GM21576 (cell line): ENCODE measurements around the gene SLC30A1.

Source experiments
- ATAC-seq: cut with Tn5 transposase; IDR thresholded peaks from one replicate; pipeline ENCODE4 v1.9.1; 2021; ENCODE audit warnings: mild to moderate bottlenecking, moderate library complexity; ENCODE audit not compliant: unreplicated experiment

Gene SLC30A1

DNA sequence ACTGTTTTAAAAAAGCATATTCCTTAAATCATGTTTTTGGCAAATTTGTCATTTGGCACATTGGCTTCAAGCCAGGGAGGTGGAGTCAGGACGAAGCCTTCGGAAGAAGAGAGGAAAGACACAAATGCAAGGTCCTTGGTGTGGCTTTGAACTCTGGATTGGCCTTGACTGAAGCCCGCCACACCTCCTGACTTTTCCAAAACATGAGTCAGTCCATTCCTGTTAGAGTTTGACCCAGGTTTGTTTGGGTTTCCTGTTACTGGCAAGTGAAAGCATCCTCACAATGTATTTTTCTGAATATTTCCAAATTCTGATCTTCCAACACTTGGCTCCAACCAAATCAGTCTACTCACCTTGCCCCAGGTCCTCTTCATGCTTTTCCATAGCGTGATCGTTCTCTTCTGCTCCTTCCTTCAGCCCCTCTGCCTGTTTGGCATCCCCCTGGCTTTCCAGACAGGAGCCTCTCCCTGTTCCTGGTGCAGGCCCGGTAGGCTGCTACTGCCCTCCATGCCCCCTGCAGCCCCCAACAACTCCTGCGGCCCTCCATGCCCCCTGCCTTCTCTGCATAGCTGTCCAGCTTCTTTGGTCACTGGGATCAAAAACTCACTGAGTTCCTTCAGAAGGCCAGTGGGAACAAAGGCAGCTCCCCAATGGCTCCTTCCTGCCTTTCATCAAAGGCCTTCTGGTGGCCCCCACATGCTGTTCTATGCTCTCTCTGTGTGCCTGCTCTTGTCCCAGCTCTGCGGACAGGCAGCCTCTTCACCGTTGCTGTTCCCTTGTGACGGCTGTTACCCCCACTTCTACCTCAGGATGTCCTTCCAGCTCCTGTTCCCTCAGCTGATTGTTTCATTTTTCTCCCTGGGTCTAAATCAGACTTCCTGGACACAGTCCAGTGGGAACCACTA lies 30.4 kb upstream of the SLC30A1 start:
- ATAC-seq: no peak

DNA sequence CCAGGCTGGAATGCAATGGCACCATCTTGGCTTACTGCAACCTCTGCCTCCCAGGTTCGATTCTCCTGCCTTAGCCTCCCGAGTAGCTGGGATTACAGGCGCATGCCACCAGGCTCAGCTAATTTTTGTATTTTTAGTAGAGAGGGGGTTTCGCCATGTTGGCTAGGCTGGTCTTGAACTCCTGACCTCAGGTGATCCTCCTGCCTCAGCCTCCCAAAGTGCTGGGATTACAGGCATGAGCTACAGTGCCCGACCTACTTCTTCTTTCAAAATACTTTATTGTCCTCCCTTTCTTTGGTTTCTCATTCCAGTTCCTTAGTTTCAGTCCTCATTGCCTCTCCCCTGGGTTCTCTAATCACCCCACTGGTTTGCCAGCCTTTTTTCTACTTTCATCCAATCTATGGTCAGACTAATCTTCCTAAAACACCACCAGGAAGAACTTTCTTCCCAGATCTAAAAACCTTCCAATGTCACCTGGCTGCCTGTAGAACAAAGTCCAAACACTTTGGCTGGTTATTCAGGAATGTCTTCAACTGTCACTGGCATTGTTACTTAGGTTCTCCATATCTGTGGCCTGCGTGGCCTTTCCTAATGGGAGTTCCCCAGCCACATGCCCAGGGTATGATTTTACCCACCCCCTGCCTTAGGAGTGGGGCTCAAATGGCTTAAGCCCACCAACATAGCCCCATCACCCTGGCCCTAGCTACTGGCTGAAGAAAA lies 29.0 kb upstream of the SLC30A1 start:
- no peak for ATAC-seq

DNA sequence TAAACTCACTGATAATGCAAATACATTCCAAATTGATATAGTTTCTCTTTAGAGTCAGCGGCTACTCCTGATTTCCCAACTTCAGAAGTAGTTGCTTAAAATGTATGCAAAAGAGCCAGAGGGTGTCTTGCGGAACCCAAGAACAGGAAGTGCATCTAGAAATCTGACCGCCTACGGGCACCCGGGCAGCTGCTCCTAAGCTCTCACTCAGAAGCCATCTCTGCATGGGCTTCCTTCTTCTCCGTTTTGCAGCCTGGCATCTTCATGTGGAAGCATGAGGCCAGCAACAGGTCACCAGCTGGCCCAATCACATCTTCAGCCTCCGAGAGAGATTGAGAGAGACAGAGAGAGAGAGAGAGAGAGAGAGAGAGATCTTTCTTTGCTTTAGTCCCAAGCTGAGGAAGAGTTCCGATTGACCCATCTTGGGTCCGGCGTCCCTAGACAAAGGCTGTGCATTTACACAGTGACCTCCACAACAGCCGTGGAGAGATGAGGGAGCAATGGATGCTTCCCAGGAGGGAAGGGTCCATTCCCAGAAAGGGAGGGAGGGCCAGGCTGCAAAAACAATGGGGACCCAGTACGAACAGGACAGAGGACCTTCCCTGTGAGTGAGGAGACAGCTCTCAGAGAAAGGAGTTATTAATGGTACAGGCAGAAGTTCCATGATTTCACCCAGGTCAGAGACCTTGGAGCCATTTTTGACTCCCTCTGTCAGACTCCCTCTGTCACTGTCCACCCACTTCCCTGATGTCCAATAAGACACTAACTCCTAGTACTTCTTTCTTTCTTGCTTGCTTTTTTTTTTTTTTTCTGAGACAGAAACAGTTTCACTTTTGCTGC lies 28.2 kb upstream of the SLC30A1 start:
- peak; percentile 93 for ATAC-seq

DNA sequence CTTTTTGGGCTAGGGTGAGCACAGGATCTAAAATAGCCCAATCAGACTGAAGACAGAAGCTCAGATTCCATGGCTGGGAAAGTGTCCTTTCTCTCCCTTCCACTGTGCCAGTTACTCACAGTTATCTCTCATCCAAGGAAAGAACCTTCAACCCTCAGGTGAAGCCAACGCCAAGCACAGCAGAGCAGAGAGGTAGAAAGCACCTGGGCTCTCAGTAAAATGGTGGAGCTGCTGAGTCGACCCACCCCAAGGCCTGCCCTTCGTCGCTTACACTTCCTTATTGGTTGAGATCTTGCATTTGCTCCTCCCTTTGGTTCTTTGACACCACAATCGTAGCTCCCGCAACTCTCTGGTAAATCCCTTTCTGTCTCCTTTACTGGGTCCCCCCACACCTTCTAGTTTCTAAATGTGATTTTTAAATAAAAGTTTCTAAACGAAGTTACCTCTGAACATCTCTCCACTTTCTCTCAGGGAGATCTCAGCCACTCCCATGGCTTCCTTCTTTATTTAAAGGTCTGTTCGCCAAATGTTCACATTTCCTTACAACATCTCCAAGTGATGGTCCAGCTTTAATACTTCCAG lies 27.5 kb upstream of the SLC30A1 start:
- ATAC-seq: peak; percentile 62

DNA sequence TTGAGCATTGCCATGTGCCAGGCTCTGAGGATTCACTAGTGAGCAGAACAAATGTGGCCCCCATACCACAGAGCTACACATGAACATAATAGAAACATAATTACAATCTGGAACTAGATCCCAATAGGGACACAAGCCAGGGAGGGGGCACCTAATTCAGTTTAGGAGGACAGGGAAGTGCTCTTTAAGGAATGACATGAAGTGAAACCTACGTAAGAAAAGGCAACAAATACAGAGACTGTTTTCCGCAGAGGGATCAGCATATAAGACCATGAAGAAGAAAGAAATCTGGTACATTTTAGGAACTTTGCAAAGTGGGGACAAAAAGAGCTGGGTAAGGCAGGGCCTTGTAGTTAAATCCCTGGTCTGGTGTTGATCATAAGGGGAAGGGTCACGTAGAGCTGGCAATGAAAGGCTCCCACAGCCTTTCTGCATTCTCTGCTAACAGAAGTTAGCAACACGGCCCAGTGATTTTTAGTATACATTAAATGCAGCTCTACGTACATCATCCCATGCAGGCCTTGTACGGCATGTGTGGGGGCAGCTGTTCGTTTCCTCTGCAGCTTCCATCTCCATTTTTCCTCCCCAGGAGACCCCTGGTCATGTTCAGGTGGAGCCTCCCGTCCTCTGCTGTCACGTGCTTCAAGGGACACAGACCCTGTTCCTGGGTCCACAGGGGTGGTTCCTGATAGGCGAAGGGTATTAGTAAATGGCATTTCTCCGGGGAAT lies 26.8 kb upstream of the SLC30A1 start:
- no peak for ATAC-seq

DNA sequence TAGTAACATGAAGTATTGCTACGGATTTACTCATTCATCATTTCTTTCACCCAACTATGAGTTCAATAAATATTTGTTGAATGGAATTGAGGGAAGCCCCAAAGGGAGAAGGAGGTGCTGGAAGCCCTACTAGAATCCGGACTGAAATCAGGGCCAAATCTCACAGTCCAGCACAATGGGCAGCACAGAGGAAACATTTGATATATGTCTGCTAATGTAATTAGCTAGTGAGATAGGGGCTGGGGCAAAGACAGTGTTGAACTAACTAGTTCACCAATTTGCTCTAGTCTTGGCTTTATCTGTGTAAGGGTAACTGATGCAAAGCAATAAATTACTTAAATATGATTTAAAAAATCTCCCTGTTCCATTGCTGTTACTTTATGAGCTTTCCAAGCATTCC lies 26.1 kb upstream of the SLC30A1 start:
- no peak for ATAC-seq

DNA sequence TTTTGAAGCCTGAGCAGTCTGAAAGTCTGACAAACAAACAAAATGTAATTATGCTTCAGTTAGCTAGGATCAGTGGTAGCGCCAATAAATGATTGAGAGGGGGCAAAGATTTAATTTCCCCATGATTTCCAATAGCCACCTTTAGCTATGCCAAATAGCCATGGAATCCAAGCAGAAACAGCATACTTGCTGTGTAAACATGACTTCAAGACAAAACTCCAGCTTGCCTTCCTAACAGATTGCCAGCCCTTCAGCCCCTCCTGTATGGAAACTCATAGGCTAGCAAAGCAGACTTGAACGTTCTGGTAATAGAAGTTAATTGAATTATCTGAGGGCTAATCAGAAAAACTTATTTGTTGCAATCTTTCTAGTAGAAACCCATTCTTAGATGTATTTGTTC lies 25.6 kb upstream of the SLC30A1 start:
- no peak for ATAC-seq

DNA sequence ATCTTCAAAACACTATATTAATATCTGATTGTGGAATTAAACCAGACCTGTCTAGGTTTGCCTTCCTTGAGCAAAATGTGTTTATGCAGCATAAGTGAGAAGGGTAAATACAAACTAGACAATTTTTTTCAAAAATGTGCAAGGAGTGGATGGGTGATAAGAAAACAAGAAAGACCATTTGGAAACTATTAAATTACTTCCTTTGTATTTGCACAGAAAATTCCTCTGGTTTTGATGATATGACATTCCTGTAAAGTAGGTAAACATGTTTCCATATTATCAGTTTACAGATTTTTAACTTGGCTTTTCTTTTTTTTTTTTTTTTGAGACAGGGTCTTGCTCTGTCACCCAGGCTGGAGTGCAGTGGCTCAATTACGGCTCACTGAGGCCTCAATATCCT lies 24.8 kb upstream of the SLC30A1 start:
- no peak for ATAC-seq

DNA sequence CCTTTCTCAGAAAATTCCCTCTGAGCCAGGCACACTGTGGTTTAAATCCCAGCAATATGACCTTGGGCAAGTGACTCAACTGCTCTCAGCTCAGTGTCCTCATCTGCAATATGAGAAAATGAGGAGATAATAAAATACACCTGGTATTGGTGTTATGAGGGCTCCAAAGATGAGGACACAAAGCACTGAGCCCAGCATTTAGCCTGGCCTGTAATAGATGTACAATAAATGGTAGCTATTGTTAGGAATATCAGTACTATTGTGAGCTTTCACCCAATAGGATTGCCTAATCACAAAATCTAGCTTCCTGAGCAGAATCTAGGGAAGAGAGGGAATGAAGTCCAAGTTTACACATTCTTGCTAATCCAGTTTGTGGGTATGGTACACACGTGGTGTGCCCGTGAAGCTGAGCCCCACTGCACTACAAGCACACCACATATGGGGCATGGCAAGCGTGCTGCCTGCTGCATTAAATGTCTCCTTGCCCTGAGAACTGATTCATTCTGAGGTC lies 24.3 kb upstream of the SLC30A1 start:
- ATAC-seq: no peak

DNA sequence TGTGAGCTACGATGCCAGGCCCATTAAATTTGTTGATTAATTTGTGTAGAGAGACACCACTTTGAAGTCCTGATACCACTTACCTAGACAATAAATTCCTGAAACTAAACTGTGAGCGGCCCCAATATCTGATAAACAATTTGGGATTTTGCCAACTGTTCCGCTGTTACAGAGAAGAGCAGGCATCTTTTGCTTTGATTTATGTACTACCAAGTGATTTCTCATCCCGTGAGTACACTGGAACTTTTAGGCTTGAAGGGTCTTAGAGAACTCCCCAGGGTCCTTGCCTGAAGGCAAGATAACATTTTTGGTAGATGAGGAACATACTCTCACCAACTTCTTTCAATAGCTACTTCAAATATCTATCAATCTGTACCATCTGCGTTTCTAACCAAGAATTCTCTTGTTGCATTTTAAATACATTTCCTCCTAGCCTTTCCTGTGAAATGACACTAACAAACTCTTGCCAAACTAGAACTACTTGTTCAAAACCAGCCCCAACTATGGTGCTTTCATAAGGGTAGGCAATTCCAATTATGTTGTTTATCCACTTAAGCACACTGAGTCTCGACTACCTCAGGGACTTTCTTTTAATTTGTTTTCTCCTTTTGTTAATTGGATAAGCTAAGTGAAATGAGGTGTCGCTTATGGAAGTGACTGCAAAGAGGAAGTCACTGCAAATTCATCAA lies 23.2 kb upstream of the SLC30A1 start:
- no peak for ATAC-seq

DNA sequence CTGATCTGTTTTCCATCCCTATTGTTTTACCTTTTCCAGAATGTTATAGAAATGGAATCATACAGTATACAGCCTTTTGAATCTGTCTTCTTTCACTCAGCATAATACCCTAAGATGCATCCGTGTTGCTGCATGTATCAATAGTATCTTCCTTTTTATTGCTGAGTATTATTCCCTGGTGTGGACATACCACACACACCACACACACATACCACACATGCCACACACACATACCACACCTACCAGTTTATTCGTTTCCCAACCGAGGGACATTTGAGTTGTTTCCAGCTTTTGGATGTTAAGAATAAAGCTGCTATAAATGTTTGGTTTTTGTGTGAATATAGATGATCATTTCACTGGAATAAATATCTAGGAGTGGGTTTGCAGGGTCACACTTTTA lies 22.2 kb upstream of the SLC30A1 start:
- no peak for ATAC-seq

DNA sequence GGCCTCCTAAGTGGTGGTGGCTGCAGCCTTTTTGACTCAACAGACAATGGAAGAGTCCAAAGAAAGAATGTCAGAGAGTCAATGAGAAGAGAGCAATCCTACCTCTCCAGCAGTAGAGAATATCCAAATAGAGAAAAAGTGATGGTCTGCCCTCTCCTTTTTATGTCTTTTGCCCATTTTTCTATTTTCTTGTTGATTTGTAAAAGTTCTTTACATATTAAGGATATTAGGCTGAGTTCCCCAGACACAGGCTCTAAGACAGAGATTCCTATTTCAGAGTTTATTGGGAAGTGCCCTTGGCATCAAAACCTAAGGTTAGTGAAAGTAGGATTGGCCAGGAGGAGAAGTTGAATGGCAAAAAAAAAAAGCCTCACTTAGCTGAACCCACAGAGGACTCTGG lies 20.3 kb upstream of the SLC30A1 start:
- no peak for ATAC-seq

DNA sequence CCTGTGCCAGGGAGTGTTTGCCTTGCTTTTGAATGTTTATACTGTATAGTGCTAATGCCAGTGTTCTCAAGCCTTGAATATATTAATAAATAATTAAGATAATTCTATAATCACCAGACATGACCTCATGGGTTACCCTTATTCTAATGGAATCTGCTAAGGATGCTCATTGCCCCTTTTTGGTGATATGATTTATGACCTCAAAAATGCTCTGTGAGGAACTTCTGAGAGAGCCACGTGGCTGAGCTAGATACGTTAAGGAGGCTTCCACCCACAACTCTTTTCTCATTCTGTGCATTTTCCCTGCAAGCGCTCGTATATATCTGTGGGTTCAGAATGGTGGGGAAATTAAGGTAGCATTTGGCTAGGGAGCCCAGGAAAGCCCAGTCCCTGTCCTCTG lies 19.6 kb upstream of the SLC30A1 start:
- no peak for ATAC-seq

DNA sequence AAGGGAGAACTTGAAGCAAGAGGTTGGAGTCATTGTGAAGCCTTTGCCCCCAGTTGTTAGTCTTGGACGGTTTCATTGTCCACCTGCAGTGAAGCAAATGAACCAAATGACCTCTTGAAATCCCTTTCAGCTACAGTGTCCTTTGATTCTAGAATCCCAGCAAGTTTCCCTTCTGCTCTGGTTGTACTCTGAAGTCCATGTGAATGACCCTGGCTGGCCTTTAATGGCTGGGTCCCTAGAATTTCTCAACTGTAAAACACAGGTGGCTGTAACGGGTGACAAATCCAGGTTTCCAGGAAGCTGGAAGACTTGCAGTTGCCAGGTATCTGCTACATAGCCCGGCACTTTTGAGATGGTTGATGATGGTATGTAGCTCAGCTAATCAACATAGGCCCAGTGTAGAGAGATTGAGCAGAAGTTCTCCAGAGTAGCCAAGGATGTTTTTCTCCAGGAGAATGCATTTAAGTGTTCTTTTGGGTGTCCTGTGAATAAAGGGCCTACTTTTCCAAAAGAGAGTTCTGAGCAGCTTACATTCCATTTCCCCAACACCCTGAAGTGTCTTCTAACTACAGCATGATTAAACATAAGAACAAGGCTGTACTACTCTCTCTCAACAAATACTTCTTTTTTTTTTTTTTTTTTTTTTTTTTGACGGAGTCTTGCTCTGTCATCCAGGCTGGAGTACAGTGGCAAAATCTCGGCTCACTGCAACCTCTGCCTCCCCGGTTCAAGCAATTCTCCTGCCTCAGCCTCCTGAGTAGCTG lies 17.6 kb upstream of the SLC30A1 start:
- ATAC-seq: no peak

DNA sequence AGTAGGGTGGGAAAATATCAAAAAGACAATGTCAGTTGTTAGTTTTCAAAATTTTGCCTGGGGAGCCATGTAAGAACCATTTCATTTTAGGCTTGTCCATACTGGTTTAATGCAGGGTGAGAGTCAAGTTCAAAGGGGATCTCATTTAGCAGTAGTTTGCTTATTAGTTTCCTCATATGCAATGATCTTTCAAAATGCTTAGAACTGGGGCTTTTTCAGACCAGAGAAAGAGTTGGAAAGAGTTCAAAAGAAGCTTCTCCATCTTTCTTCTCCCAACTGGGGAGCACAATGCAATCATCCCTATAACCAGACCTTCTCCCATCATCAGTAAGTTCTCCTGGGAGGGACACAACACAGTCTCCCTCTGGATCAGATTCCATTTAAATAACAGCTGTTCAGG lies 16.5 kb upstream of the SLC30A1 start:
- ATAC-seq: no peak

DNA sequence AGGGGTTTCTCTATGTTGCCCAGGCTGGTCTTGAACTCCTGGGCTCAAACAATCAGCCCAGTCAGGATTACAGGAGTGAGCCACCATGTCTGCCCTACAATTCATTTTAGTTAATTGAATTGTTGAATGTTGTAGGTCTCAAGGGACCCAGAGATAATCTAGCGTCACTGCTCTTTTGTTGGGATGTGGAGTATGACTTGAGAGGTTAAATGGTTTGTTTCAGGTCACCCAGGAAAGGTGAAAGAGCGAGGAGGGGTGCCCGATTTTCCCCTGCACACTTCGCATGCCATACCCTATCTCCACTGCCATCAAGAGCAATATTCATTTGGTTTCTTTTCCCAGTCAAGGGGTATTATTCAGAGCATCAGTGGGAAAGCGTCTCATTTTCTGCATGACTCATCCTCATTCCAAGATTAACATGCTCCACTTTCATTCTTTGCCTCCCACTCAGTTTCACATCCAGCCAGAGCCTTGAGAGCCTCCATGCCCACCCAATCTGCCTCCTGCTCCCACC lies 13.1 kb upstream of the SLC30A1 start:
- no peak for ATAC-seq

DNA sequence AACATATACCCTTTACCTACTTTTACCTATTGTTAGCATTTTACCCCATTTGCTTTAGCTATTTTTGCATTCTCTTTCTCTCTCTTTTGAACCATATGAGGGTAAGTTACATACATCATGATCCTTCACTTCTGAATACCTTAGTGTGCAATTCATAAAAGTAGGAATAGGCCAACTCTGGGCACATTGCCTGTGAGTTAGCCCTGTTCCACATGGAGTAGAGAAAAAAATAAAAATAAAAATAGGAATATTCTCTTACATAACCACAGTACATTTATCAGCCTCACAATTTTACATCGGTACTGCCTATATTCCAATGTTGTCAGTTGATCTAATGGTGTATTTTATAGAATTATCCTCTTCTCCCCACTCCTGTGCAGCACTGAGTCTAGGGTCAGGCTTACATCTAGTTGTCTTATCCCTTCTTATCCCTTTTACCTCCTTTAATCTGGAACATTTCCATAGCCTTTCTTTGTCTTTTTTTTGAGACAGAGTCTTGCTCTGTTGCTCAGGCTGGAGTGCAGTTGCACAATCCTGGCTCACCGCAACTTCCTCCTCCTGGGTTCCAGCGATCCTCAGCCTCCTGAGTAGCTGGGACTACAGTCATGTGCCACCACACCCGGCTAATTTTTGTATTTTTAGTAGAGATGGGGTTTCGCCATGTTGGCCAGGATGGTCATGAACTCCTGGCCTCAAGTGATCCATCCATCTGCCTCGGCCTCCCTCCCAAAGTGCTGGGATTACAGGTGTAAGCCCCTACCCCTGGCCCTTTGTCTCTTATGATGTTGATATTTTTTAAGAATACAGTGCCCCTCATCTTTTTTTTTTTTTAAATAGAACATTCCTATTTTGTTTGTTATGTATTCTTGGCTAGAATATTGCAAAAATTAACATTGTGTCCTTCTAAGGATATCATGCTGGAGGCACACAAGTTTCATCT lies 11.1 kb upstream of the SLC30A1 start:
- no peak for ATAC-seq

DNA sequence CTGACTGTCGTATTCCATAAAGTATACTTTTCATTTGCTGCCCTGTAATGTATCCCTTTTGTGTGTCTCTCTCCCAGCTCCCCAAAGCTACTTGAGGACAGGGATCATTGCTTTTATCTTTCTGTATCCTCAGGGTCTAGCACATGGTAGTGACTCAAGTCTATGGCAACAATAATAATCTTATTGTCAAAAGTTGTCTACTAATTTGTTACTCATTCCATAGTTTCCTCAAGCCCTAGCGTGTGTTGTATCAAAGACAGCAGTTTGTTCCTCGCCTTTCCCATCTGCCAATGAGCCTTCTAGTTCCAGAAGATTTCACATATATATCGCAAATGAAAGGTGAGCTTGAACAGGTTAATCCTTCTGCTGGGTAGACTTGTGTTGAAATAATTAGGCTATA lies 9.8 kb upstream of the SLC30A1 start:
- no peak for ATAC-seq
